HAP-1 (cell line): ENCODE results near the gene TBX10.
"Not testable (repeated sequence)": the region's sequence is repeated elsewhere in the genome, so short reads cannot be mapped to it uniquely, and the experiment has no call there.

ENCODE experiments used
- DNase-seq, 2 experiments: peaks; one replicate each; pipeline ENCODE4 v3.0.0-alpha.2; 2016 to 2020; ENCODE audit warnings: low spot score in 2 of 2
- H3K27me3 ChIP-seq: fragments of 250-450 bp; sonication (Bioruptor Pico); 2 replicates; pipeline ENCODE4 v1.5.1; 2020; ENCODE audit warnings: low read depth, mild to moderate bottlenecking, moderate library complexity
- H3K36me3 ChIP-seq: fragments of 250-450 bp; sonication (Bioruptor Pico); replicated peaks from 2 replicates; pipeline ENCODE4 v1.5.1; 2020; ENCODE audit warnings: mild to moderate bottlenecking
- H3K4me1 ChIP-seq: fragments of 250-450 bp; sonication (Bioruptor Pico); 2 replicates; pipeline ENCODE4 v1.5.1; 2020; ENCODE audit warnings: mild to moderate bottlenecking
- H3K4me3 ChIP-seq: fragments of 250-450 bp; sonication (Bioruptor Pico); 2 replicates; pipeline ENCODE4 v1.5.1; 2020; ENCODE audit warnings: mild to moderate bottlenecking, moderate library complexity
- H3K9me3 ChIP-seq: fragments of 250-450 bp; sonication (Bioruptor Pico); 2 replicates; pipeline ENCODE4 v1.5.1; 2020; ENCODE audit warnings: mild to moderate bottlenecking, moderate library complexity
- in situ Hi-C: fragments of 300-500 bp; cut with MboI; formaldehyde crosslinking; loops from 3 replicates; pipeline ENCODE4 v1.14.3; 2020; ENCODE audit warnings: low sequenced_read_pairs, inconsistent platforms, mixed read lengths

Gene TBX10

DNA sequence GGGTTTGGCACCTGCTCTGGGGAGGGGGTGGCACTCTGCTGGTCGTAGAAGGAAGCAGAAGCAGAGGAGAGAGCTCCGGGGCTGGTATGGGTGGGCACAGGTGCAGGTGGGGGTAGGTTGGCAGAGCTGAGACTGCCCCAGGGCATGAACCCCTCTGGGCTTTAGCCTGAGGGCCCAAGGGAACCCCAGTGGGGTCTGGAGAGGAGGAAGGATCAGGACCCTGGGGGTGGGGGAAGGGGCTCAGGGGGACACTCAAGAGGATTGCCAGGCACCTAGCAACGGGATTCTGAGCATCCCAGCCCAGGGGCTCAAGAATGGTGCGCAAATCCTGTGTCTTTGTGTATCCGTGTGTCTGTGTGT lies 28.6 kb upstream of the TBX10 start:
- no peaks in the 10 kb centered on the region for H3K4me1 ChIP-seq
- no peak overlapping the region for H3K4me3 ChIP-seq
- H3K27me3 ChIP-seq: 0 out of 2 replicates have a peak, but pooled peaks cover 1% of the 10 kb centered on the region
- in situ Hi-C loops: no loop called here
- H3K9me3 ChIP-seq: no peaks in the 10 kb centered on the region
- H3K36me3 ChIP-seq: no peaks in the 10 kb centered on the region
- no peak for DNase-seq

DNA sequence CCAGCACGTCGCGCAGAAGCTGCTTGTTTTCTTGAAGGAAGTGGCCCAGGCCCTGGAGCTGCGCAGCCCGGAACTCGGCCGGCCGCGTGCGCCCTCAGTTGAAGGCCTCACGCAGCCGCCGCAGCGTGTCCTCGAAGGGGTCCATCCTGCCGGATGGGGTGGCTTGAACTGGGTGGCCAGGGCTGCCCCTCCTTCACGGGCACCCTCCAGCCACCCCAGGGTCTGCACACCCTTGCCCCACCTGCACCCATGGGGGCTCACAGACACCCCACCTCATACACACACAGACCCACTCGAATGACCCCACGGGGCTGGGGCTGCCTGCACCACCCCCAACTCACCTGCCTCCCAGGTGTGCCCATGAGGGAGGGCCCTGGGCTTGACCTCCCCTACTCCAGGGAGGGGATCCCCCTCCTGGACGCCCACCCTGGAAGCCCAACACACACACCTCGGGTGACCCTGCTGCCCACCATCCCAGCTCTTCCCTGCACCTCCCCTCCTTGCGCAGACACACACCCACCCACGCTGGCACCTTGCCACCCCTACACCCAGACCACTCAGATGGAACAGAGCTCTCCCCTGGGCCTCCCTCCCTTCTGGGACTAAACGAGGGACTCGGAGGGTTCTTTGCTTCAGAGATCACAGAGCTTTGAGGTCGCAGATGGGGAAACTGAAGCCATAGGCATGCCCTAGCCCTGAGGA lies 28.1 kb upstream of the TBX10 start:
- DNase-seq: no peak
- in situ Hi-C loops: no loop called here

DNA sequence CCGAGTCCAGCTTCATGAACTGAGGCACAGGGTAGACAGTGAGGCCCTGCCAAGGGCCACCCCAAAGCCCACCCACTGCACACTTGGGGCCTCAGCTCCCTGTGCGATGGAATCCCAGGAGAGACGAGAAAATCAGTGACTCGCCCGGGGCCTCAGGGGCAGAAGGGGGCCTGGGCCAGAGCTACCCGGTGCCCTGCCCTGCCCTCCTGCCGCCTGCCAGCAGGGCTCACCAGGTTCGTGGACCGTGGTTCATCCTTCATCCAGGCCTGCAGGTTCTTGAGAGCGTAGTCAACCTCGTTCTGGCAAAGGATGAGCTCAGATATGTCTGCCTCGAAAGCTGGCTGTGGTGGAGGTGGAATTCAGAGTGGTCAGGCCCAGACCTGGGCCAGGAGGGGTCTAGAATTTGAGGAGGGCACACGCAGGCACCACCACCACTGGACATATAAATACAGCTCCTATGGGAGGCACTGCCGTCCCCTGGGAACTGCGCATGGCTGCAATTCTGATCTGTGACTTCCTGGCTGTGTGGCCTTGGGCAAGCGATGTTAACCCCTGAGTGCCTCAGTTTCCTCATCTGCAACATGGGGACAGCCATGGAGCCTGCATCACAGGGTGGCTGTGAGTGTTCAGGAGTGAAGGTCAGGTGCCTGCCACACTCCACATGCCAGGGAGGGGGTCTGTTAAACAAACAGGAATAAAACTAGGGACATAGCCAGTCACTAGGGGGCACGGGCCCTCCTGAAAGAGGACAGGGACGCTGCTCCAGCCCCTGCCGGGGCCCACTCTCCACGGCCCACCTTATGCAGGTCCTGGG lies 27.3 kb upstream of the TBX10 start:
- in situ Hi-C loops: no loop called here
- H3K4me3 ChIP-seq: no peak overlapping the region

More for the DNA sequence above, 28.1 kb upstream of the TBX10 start:
- Histone ChIP-seq H3K27me3 (no peaks in the 10 kb centered on the region), H3K4me1 (no peaks in the 10 kb centered on the region), H3K9me3 (no peaks in the 10 kb centered on the region), H3K36me3 (no peaks in the 10 kb centered on the region), H3K4me3 (no peak overlapping the region)

DNA sequence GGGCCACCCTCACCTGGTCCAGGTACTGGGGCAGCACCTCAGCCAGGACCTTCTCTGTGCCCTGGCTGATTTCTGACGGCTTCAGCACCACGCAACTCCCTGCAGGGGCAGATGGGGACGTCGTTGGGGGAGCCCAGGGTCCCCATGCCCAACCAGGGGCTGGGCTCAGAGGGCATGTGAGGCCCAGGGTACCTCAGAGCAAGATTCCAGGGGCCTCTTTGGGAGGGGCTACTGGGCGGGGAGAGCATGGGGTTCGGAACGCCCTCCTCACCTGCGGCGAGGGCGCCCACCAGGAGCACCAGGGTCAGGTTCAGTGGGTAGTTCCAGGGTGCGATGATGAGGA lies 26.7 kb upstream of the TBX10 start:
- no peaks in the 10 kb centered on the region for H3K27me3 ChIP-seq
- no peaks in the 10 kb centered on the region for H3K4me1 ChIP-seq
- H3K9me3 ChIP-seq: no peaks in the 10 kb centered on the region
- no peak for DNase-seq
- in situ Hi-C loops: no loop called here
- no peak overlapping the region for H3K4me3 ChIP-seq
- H3K36me3 ChIP-seq: no peaks in the 10 kb centered on the region

More for the DNA sequence above, 27.3 kb upstream of the TBX10 start:
- no peaks in the 10 kb centered on the region for H3K4me1 ChIP-seq
- no peaks in the 10 kb centered on the region for H3K9me3 ChIP-seq
- no peaks in the 10 kb centered on the region for H3K27me3 ChIP-seq
- H3K36me3 ChIP-seq: no peaks in the 10 kb centered on the region
- no peak for DNase-seq

DNA sequence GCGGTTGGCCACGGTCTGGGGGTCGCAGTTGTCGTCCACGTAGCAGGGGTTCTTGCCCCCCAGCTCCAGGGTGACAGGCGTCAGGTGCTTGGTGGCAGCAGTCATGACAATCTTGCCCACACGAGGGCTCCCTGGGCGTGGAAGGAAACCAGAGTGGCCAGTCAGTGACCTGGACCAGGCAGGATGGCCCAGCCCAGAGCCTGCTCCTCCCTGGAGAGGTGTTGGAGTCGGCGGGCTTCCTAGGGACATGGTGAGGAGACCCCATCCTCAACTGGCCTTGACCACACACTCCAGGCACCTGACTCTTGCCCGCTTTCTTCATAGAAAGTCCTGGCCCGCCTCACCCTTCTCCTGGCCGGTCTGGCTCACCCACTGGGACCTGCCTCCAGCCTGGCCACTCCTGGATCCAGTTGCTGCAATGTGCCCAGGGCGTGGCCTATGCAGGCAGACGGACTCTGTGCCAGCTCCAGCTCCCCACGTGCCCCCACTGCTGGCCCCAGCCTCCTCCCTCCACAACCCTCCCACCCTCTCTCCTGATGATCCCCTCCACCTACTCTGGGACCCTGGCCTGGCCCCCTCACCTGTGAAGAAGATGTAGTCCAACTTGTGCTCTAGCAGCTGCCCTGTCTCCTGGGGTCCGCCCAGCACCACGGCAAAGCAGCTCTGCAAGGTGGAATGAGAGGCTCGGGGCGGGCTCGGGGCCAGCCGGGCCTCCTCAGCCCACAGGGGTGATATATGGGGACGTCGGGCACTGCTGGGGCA lies 26.2 kb upstream of the TBX10 start:
- in situ Hi-C loops: no loop called here
- H3K4me3 ChIP-seq: no peak overlapping the region
- DNase-seq: no peak

DNA sequence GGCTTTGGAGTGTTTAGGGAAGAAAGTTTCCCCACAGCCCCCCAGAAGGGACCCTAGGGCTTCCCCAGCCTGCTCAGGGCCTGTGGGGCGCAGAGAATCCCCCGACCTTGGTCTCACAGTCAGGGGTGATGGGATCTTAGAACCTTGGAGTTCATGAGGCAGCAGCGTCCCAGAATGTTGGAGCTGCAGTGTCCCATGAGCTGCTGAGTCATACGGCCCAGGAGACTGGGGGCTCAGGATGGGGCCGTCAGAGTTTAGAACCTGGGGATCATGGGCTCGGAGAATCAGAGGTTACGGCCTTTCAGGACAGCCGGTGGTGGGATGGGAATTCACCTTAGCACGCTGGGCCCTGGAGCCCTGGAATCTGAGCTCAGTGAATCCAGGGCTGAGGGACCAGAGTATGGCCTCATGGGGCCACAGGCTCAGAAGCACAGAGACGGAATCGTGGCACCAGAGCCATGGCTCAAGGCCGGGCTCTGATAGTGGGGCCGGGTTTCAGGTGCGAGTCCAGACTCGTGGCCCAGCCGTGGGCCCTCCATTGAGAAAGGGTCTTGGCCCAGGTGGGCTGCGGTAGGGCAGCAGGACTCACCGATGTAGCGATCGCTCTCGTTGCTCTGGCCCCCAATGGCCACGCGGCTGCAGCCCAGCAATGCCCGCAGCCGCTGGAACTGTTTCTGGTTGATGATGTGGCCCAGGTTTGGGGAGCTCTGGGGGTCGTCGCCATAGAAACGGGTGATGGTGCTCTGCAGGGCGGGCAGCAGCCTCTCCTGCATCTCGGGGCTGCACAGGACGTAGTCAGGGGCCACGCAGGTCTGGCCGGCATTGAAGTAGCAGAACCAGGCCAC lies 25.4 kb upstream of the TBX10 start:
- DNase-seq: no peak
- H3K4me1 ChIP-seq: no peaks in the 10 kb centered on the region
- no peak overlapping the region for H3K4me3 ChIP-seq
- H3K36me3 ChIP-seq: no peaks in the 10 kb centered on the region
- no peaks in the 10 kb centered on the region for H3K27me3 ChIP-seq
- no peaks in the 10 kb centered on the region for H3K9me3 ChIP-seq
- in situ Hi-C loops: no loop called here

More for the DNA sequence above, 26.2 kb upstream of the TBX10 start:
- H3K36me3 ChIP-seq: no peaks in the 10 kb centered on the region
- no peaks in the 10 kb centered on the region for H3K9me3 ChIP-seq
- H3K27me3 ChIP-seq: no peaks in the 10 kb centered on the region
- H3K4me1 ChIP-seq: no peaks in the 10 kb centered on the region

DNA sequence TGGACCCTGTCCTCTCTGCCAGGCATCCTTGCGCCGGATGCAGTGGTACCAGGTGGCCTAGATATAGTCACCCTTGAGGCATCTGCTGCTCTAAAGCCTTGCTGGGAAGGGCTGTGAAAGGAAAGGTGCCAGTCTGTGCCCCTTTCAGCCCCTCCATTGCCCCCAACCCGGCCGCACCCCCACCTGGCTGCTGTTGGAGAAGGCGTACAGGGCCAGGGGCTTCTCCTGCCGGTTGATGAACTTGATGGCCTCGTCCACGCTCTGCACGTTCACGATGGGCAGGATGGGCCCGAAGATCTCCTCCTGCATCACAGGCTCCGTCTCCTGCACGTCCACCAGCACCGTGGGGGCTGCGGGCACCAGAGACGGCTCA lies 24.6 kb upstream of the TBX10 start:
- Histone ChIP-seq H3K36me3 (no peaks in the 10 kb centered on the region), H3K4me1 (no peaks in the 10 kb centered on the region), H3K9me3 (no peaks in the 10 kb centered on the region), H3K4me3 (no peak overlapping the region), H3K27me3 (no peaks in the 10 kb centered on the region)
- in situ Hi-C loops: no loop called here
- no peak for DNase-seq

DNA sequence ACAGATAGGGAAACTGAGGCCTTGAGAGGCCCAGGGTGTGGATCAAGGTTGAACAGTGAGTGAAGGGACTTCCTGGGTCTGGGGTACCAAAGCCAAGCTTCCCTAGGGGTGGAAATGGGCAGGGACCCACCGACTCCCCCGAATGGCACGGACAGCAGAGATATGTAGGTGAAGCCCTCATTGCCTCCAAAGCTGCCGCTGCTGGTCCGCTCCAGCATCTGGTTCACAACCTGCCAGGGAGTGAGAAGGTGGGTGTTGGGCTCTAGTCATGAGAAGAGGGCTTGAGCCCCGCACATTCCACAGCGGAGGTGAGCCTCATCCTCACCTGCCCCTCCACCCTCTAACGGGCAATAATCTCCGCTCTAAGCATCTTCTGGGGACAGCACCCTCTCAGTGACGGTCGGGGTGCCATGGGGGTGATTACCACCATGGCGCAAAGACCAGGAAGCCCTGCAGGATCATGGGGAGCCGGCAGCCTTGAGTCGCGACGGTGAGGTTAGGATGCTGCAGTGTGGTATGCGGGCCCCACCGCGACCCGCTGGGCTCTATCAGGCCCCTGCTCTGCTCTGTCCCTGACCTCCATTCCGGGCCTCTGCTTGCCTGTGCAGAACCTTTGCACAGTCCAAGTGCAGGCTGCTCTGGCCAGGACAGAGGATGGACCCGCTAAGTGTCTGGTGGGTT lies 24.1 kb upstream of the TBX10 start:
- H3K9me3 ChIP-seq: no peaks in the 10 kb centered on the region
- no peaks in the 10 kb centered on the region for H3K27me3 ChIP-seq
- no peaks in the 10 kb centered on the region for H3K4me1 ChIP-seq
- no peaks in the 10 kb centered on the region for H3K36me3 ChIP-seq
- no peak overlapping the region for H3K4me3 ChIP-seq
- DNase-seq: no peak
- in situ Hi-C loops: no loop called here

DNA sequence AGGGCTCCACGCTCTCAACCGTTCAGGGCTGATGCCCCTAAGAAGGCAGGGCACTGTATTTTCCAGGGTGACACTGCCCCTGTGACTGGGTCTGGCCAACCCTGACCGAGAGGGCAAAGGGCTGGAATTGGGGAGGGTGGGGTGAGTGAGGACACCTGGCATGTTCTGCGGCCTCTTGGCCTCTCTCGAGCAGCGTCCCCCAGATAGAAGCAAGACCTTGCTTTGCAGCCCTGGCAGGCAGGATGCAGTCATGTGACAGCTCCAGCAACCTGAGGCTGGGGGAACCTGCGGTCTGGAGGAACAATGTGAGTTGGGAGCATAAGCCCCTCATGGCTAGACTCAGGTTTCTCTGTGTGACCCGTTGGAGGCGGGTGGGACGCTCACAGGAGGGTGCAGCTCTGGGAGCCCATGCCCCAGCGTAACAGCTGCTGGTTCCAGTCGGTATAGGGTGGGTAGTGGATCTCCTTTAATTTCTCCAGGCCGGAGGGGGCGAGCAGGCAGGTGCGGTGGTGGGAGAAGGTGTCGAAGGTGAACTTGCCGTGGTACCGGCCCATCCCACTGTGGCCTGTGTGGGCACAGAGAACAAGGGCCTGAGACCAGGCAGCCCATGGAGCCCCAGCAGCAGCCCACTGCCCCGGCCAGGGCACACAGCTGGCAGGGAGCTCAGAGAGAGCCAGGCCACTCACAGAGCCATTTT lies 23.4 kb upstream of the TBX10 start:
- no peak for DNase-seq
- Histone ChIP-seq H3K9me3 (no peaks in the 10 kb centered on the region), H3K36me3 (no peaks in the 10 kb centered on the region), H3K27me3 (no peaks in the 10 kb centered on the region), H3K4me3 (no peak overlapping the region), H3K4me1 (no peaks in the 10 kb centered on the region)
- in situ Hi-C loops: no loop called here

DNA sequence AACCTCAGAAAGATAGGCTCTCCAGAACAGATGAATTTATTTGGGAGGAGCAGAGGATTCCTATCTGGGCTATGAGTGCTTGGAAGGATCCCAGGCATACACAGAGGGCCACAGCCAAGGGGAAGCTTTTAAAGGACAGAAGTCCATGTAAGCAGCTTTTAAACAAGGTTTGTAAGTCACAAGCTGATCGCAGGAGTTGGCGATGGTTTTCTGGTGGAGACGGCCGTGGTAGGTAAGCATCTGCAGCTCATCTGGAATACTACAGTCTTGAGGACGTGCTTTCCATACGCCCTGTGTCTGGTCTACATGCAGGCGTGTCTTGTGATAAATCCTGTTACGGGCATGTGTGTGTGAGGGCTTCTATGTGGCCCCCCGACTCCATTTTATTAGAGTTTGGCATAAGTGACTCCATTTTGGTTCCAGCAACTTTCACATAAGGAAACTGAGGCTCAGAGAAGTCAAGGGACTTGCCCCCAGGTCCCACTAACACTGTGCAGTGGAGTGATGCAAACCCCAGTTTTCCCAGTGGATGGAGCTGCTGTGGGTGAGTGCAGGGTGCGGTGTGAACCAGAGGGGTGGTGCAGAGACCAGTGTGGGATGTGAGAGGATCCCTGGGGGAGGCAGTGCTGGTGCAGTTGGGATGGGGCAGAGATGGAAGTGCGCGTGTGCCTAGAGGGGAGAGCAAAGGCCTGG lies 22.7 kb upstream of the TBX10 start:
- Histone ChIP-seq H3K27me3 (no peaks in the 10 kb centered on the region), H3K4me1 (no peaks in the 10 kb centered on the region), H3K36me3 (no peaks in the 10 kb centered on the region), H3K4me3 (no peak overlapping the region), H3K9me3 (peaks cover 5% of the 10 kb centered on the region; the same call in 1 of the 2 replicates)
- DNase-seq: no peak
- in situ Hi-C loops: no loop called here

DNA sequence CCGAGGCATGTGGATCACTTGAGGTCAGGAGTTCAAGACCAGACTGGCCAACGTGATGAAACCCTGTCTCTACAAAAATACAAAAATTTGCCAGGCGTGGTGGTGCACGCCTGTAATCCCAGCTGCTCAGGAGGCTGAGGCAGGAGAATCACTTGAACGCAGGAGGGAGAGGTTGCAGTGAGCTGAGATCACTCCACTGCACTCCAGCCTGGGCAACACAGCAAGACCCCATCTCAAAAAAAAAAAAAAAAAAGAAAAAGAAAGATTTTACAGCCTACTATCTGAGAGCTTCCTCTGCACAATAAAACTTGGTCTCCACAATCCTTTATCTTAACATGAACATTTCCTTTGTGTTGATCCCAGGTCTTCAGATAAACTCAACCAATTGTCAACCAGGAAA lies 21.2 kb upstream of the TBX10 start:
- DNase-seq, H3K36me3 ChIP-seq, in situ Hi-C loops, H3K27me3 ChIP-seq, H3K4me1 ChIP-seq, H3K4me3 ChIP-seq: not testable (repeated sequence)
- H3K9me3 ChIP-seq: peaks cover 12% of the 10 kb centered on the region; the same call in 1 of the 2 replicates

DNA sequence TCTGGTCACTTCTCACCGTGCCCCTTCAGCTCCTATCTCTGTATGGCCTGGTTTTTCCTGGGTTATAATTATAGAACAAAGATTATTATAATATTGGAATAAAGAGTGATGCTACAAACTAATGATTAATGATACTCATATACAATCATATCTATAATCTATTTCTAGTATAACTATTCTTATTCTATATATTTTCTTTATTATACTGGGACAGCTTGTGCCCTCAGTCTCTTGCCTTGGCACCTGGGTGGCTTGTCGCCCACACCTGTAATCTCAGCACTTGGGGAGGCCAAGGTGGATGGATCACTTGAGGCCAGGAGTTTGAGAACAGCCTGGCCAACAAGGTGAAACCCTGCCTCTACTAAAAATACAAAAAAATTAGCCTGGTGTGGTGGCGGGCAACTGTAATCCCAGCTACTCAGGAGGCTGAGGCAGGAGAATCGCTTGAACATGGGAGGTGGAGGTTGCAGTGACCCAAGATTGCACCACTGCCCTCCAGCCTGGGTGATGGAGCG lies 20.1 kb upstream of the TBX10 start:
- DNase-seq, H3K4me1 ChIP-seq, H3K36me3 ChIP-seq, H3K4me3 ChIP-seq, H3K27me3 ChIP-seq, in situ Hi-C loops: not testable (repeated sequence)
- H3K9me3 ChIP-seq: peaks cover 16% of the 10 kb centered on the region
